Neural progenitor cell (in vitro differentiated cells): ENCODE results near the gene RPTOR.

Experiments used
- EZH2 ChIP-seq: fragments of 200-600 bp; sonication (generic); IDR thresholded peaks from 2 replicates; pipeline ENCODE4 v1.6.1; 2017; ENCODE audit warnings: antibody characterized with exemption, mild to moderate bottlenecking, moderate library complexity
- EZH2phosphoT487 ChIP-seq: fragments of 200-600 bp; sonication (generic); IDR thresholded peaks from 2 replicates; pipeline ENCODE4 v1.6.1; 2017; ENCODE audit warnings: antibody characterized with exemption
- TF ChIP-seq, protein P1 (sequence below): fragments of 200-600 bp; sonication (generic); IDR thresholded peaks from 2 replicates; pipeline ENCODE4 v1.5.1; 2017; ENCODE audit warnings: antibody characterized with exemption, mild to moderate bottlenecking

DNA sequence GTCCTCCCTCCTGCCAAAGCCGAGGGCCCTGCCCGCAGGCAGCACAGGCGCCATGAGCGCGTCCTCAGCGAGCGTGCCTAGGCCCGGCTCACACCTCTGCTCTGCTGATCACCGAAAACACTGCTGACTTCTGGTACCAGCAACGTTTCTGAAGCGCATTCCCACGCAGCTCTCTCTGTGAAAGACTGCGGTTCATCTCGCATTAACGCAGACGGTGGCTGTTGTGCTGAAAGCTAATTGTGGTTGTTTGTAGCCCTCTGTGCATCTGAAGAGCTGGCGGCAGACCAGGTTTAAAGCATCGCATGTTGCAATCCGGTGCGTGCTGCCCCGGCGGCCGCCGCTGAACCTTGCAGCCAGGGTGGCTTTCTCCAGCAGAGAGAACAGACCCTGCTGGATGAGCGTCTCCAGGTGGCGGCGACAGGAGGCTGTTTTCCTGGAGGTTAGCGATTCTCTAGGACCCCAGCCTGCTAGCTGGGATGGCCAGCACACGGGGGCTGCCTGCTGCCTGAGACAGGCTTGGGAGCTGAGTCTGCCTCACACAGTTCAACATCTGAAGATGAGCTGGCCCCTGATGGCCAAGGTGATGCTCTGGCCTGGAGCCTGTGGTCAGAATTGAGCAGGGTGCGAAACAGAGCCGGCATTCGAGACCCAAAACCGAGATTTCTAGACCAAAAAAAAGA, 397.2 kb downstream of the RPTOR start:
- TF ChIP-seq, protein P1, sequence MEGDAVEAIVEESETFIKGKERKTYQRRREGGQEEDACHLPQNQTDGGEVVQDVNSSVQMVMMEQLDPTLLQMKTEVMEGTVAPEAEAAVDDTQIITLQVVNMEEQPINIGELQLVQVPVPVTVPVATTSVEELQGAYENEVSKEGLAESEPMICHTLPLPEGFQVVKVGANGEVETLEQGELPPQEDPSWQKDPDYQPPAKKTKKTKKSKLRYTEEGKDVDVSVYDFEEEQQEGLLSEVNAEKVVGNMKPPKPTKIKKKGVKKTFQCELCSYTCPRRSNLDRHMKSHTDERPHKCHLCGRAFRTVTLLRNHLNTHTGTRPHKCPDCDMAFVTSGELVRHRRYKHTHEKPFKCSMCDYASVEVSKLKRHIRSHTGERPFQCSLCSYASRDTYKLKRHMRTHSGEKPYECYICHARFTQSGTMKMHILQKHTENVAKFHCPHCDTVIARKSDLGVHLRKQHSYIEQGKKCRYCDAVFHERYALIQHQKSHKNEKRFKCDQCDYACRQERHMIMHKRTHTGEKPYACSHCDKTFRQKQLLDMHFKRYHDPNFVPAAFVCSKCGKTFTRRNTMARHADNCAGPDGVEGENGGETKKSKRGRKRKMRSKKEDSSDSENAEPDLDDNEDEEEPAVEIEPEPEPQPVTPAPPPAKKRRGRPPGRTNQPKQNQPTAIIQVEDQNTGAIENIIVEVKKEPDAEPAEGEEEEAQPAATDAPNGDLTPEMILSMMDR: no peak
- TF ChIP-seq EZH2 (no peak), EZH2phosphoT487 (no peak)
